Measurements from ENCODE around the gene KCNG4.

DNA sequence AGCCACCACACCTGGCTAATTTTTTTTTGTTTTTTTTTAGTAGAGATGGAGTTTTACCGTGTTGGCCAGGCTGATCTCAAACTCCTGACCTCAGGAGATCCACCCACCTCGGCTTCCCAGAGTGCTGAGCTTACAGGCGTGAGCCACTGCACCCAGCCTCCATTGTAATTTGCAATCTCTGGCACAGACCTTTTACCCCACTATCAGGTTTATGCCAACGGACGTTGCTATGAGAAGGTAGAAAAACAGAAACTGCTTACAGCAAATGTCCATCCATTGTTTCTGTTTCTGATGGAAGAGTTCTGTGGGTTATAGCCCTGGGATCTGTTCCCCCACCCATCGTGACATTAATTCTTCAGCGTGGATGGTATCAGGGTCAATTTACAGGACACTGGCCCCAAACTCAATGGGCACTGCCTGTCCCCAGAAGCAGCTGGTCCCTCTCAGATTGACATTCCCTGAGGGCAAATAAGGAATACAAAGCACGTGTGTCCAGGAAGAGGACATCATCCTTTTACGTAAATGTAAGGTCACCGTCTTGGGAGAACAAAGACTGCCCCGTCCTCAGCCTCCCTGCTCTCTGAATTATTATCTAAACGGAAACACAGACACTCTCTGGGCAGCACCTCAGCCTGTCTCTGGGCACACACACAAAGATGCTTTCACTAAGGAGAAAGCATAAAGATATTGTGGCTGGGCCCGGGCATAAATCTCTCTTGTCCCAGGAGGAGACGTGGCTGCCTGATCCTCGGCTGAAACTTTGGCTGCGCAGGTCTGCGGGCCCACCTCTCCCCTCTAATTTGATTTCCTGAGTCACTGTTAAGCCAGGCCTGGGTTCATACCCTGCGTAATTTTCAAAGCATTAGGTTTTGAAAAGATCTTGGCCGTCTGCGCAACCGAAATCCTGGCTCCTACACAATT lies 5.2 kb downstream of the KCNG4 start:
- no peak for TF ChIP-seq CEBPB (IDR thresholded peaks at IDR 0.05; ENCODE audit: low read depth, low read length)
- no peak for TF ChIP-seq RNF2 (IDR thresholded peaks at IDR 0.05; ENCODE audit: borderline replicate concordance, low read depth, low read length, missing control alignments, poor library complexity, severe bottlenecking)
- no peak for TF ChIP-seq FOSL1 (IDR thresholded peaks at IDR 0.05; ENCODE audit: insufficient read depth, low read depth, low read length)
- TF ChIP-seq, protein P1, sequence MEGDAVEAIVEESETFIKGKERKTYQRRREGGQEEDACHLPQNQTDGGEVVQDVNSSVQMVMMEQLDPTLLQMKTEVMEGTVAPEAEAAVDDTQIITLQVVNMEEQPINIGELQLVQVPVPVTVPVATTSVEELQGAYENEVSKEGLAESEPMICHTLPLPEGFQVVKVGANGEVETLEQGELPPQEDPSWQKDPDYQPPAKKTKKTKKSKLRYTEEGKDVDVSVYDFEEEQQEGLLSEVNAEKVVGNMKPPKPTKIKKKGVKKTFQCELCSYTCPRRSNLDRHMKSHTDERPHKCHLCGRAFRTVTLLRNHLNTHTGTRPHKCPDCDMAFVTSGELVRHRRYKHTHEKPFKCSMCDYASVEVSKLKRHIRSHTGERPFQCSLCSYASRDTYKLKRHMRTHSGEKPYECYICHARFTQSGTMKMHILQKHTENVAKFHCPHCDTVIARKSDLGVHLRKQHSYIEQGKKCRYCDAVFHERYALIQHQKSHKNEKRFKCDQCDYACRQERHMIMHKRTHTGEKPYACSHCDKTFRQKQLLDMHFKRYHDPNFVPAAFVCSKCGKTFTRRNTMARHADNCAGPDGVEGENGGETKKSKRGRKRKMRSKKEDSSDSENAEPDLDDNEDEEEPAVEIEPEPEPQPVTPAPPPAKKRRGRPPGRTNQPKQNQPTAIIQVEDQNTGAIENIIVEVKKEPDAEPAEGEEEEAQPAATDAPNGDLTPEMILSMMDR (IDR thresholded peaks at IDR 0.05; ENCODE audit: control extremely low read depth in 1 of 3, insufficient read depth in 1 of 3, low read depth in 1 of 3, low read length in 3 of 3): no peak
- TF ChIP-seq SRF (IDR thresholded peaks at IDR 0.05; ENCODE audit: low read depth, low read length): no peak
- no peak for TF ChIP-seq SUZ12 (IDR thresholded peaks at IDR 0.05; ENCODE audit: low read length)
- TF ChIP-seq TCF12 (IDR thresholded peaks at IDR 0.05; ENCODE audit: low read depth, low read length): no peak
- TF ChIP-seq KDM4A (IDR thresholded peaks at IDR 0.05; ENCODE audit: low read depth, low read length, severe bottlenecking): no peak

Measured in H1 (cell line).